ENCODE data around the gene MT1X.

MT1X gene

GRCh38 chr16:56679818-56680217, 2.5 kb upstream of the MT1X start:
- DNase-seq, result no peak

GRCh38 chr16:56682703-56683397, 580 bp downstream of the MT1X start:
- DNase-seq, result peak in 1 of 5 experiments; percentile 25

GRCh38 chr16:56683424-56684172, 1.3 kb downstream of the MT1X start:
- DNase-seq, result no peak

GRCh38 chr16:56684256-56684925, 2.1 kb downstream of the MT1X start:
- no peak for DNase-seq

GRCh38 chr16:56684926-56685590, 2.8 kb downstream of the MT1X start:
- no peak for DNase-seq

- DNase-seq, result no peak
Observed at GRCh38 chr16:56686758-56687157, 4.5 kb downstream of the MT1X start.

- DNase-seq, result no peak
Observed at GRCh38 chr16:56688762-56689161, 6.5 kb downstream of the MT1X start.

- DNase-seq, result no peak
Observed at GRCh38 chr16:56689171-56689570, 6.9 kb downstream of the MT1X start.

- DNase-seq, result no peak
Observed at GRCh38 chr16:56690420-56691122, 8.3 kb downstream of the MT1X start.

GRCh38 chr16:56691885-56692284, 9.6 kb downstream of the MT1X start:
- DNase-seq, result no peak

- no peak for DNase-seq
Observed at GRCh38 chr16:56695246-56695645, 13.0 kb downstream of the MT1X start.

GRCh38 chr16:56697456-56698155, 15.3 kb downstream of the MT1X start:
- DNase-seq, result no peak

GRCh38 chr16:56700195-56700594, 17.9 kb downstream of the MT1X start:
- no peak for DNase-seq

GRCh38 chr16:56700631-56701030, 18.4 kb downstream of the MT1X start:
- DNase-seq, result no peak

- no peak for DNase-seq
Observed at GRCh38 chr16:56701534-56701933, 19.3 kb downstream of the MT1X start.

- no peak for DNase-seq
Observed at GRCh38 chr16:56702836-56703235, 20.6 kb downstream of the MT1X start.

- DNase-seq, result peak in 2 of 5 experiments; percentile 40 to 79
Observed at GRCh38 chr16:56708525-56709442, 26.5 kb downstream of the MT1X start.

- no peak for DNase-seq
Observed at GRCh38 chr16:56709443-56710040, 27.3 kb downstream of the MT1X start.

- no peak for DNase-seq
Observed at GRCh38 chr16:56710181-56710737, 28.0 kb downstream of the MT1X start.

- no peak for DNase-seq
Observed at GRCh38 chr16:56711862-56712261, 29.6 kb downstream of the MT1X start.

All from T-helper 2 cell (primary cell).